NCI-H1105 treated with DMSO at 0.1 percent for 48 hours (cell line): Measurements from ENCODE around the gene MAT2A.
"Not testable (repeated sequence)": the region's sequence is repeated elsewhere in the genome, so short reads cannot be mapped to it uniquely, and the experiment has no call there.

ENCODE experiments used
- DNase-seq: peaks from one replicate; lab custom pipeline; 2025; lab: John Stamatoyannopoulos, UW

MAT2A gene

GRCh38 chr2:85579266-85579935 lies 40.4 kb downstream of the MAT2A start:
- DNase-seq: no peak

GRCh38 chr2:85580206-85580605 lies 41.2 kb downstream of the MAT2A start:
- no peak for DNase-seq

- no peak for DNase-seq
Observed at GRCh38 chr2:85582492-85582891, 43.5 kb downstream of the MAT2A start.

- DNase-seq: no peak
Observed at GRCh38 chr2:85583667-85584353, 44.8 kb downstream of the MAT2A start.

- DNase-seq: no peak
Observed at GRCh38 chr2:85584354-85584856, 45.4 kb downstream of the MAT2A start, which contains the start of gene VAMP5. Gene VAMP5 (plus strand): TSS chr2:85584431. CDS start chr2:85584491, 60 bp downstream.

GRCh38 chr2:85584857-85585780 lies 46.2 kb downstream of the MAT2A start:
- no peak for DNase-seq

- DNase-seq: no peak
Observed at GRCh38 chr2:85585781-85586105, 46.8 kb downstream of the MAT2A start.

GRCh38 chr2:85588236-85588635 lies 49.3 kb downstream of the MAT2A start:
- DNase-seq: no peak

GRCh38 chr2:85588645-85589044 lies 49.7 kb downstream of the MAT2A start:
- no peak for DNase-seq

- DNase-seq: no peak
Observed at GRCh38 chr2:85589181-85589580, 50.2 kb downstream of the MAT2A start.

- no peak for DNase-seq
Observed at GRCh38 chr2:85589982-85590791, 51.2 kb downstream of the MAT2A start.

- no peak for DNase-seq
Observed at GRCh38 chr2:85590950-85591349, 52.0 kb downstream of the MAT2A start.

GRCh38 chr2:85591563-85591962 lies 52.6 kb downstream of the MAT2A start:
- DNase-seq: no peak

GRCh38 chr2:85592299-85592698 lies 53.3 kb downstream of the MAT2A start:
- DNase-seq: not testable (repeated sequence)

- no peak for DNase-seq
Observed at GRCh38 chr2:85593023-85593422, 54.1 kb downstream of the MAT2A start.
